Thyroid gland (tissue), 4 donors: ENCODE measurements around the gene BSPRY.

ENCODE experiments used
- POLR2A ChIP-seq, 2 donors: fragments of 450-650 bp; IDR thresholded peaks; one replicate each; pipeline ENCODE4 v1.6.1; 2017; ENCODE audit warnings: antibody characterized with exemption in 2 of 2, mild to moderate bottlenecking in 2 of 2, moderate library complexity in 1 of 2
- TF ChIP-seq, protein P1 (sequence below), 6 experiments: fragments of 200-600 bp in 3 of 6; fragments of 450-650 bp in 3 of 6; sonication (generic) in 3 of 6; IDR thresholded peaks; one replicate each; pipeline ENCODE4 v1.5.1; 2016 to 2019; ENCODE audit warnings: antibody characterized with exemption in 6 of 6, mild to moderate bottlenecking in 2 of 6, inconsistent platforms in 1 of 6, moderate library complexity in 1 of 6

DNA sequence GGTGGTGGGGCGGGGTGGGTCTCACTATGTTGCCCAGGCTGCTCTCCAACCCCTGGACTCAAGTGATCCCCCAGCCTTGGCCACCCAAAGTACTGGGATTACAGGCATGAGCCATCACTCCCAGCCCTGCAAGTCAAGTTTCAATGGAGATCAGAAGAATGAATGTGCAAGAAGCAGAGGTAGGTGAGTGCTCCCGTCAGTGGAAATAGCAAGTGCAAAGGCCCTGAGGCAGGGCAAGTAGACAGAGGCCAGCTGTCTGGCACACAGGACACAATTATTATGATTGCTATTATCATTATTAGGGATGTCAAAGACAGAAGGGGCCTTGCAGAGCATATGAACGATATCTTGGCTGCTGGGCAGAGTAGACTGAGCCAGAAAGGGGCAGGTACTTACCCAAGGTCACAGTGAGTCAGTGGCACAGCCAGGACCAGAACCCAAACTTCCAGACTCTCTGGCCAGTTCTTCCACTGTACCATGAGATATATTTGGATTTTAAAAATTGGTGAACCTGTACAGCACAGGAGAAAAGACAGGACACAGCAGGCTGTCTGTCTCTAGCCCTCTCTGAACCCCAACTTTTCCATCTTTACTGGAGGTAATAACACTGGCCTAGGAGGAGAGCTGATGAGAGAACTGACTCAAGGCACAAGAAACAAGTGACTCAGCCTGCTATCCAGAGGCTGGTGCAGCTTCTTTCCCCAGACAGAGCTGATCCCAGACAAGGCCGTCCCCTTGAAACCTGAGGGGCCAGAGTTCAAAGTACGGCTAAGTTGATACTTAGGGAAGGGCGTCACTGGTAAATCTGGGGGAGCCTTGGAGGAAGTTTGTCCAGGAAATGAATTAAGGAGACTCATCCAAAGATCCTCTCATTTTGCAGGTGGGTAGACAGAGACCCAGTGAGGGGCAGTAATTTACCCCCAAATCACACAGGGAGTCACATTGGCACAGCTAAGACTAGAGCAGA is 26.0 kb downstream of the BSPRY start:
- TF ChIP-seq, protein P1, sequence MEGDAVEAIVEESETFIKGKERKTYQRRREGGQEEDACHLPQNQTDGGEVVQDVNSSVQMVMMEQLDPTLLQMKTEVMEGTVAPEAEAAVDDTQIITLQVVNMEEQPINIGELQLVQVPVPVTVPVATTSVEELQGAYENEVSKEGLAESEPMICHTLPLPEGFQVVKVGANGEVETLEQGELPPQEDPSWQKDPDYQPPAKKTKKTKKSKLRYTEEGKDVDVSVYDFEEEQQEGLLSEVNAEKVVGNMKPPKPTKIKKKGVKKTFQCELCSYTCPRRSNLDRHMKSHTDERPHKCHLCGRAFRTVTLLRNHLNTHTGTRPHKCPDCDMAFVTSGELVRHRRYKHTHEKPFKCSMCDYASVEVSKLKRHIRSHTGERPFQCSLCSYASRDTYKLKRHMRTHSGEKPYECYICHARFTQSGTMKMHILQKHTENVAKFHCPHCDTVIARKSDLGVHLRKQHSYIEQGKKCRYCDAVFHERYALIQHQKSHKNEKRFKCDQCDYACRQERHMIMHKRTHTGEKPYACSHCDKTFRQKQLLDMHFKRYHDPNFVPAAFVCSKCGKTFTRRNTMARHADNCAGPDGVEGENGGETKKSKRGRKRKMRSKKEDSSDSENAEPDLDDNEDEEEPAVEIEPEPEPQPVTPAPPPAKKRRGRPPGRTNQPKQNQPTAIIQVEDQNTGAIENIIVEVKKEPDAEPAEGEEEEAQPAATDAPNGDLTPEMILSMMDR (IDR thresholded peaks at IDR 0.05) = no peak
- no peak for TF ChIP-seq POLR2A (IDR thresholded peaks at IDR 0.05)
